Measurements from ENCODE around the gene MYO3B. TPM values are rescaled to one million over a fixed set of nuclear protein-coding genes. Genes with fewer than 3 reads are reported as not detected.

Gene MYO3B
- total RNA-seq, 2 donors from 2014 or later, result 0.26 to 0.79 TPM

DNA sequence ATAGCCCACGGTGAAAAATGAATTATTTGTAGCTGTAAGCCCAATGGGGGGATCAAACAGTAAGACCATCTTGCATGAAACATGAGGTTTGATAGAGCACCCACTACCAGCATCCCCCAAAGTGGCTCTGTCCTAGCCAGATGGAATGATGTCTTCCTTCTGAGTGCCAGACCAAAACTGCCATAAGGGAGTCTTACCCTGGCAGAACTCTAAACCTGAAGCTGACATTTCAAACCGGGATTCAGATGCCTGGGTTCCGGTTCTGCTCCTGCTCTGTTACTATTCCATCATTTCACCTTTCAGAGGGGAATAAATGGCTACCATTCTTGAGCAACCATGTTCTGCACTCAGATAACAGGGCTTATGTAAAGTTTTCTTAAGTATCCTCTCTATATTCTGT lies 67.4 kb downstream of the MYO3B start:
- Mint-ChIP-seq H3K36me3 (ENCODE audit: low read depth) (no peaks in the 10 kb centered on the region), H3K27me3 (peaks cover 48% of the 10 kb centered on the region), H3K27ac (no peak overlapping the region), H3K4me1 (no peaks in the 10 kb centered on the region), H3K9me3 (no peaks in the 10 kb centered on the region), H3K4me3 (no peak overlapping the region)
- no peak for ATAC-seq (replicated peaks)

DNA sequence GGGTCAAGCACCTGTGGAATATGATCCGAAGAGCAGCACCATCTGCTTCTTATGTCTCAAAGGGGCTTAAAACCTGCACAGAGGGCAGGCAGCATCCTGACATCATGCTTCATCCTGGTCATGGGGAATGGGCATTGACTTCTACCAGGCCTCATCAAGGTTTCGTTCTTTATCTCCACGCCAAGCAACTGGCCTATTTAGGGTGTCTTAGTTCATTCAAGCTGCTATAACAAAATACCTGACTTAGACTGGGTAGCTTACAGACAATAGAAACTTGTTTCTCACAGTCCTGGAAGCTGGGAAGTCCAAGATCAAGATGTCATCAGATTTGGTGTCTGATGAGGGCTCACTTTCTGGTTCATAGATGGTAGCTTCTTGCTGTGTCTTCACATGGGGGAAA lies 69.4 kb downstream of the MYO3B start:
- no peaks in the 10 kb centered on the region for H3K36me3 Mint-ChIP-seq (ENCODE audit: low read depth)
- H3K27me3 Mint-ChIP-seq, result peaks cover 35% of the 10 kb centered on the region
- H3K9me3 Mint-ChIP-seq, result no peaks in the 10 kb centered on the region
- no peaks in the 10 kb centered on the region for H3K4me1 Mint-ChIP-seq
- H3K4me3 Mint-ChIP-seq, result no peak overlapping the region
- ATAC-seq (replicated peaks), result no peak
- no peak overlapping the region for H3K27ac Mint-ChIP-seq

DNA sequence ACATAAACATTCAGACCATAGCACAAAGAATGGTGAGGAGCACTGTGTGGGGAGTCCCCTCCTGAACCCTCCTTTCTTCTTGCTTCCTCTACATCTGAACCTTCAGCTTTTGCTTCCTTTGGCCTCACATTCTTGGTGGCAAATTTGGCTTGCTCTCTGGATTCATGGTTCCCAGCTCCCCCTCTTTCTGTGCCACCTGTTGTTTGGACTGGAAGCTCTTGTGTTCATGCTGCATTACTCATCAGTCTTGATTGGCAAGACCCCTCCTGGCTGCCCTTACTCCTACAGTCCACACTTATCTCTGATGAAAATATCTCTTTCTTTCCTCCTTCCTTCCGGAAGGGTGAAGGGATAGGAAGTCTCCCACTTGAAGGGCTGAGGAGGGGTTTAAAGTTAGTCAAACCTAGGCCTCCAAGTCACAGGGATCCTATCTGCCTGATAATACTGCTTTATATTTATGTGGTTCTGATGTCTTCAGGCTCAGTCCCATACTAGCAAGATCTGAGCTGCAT lies 70.0 kb downstream of the MYO3B start:
- H3K27ac Mint-ChIP-seq, result no peak overlapping the region

DNA sequence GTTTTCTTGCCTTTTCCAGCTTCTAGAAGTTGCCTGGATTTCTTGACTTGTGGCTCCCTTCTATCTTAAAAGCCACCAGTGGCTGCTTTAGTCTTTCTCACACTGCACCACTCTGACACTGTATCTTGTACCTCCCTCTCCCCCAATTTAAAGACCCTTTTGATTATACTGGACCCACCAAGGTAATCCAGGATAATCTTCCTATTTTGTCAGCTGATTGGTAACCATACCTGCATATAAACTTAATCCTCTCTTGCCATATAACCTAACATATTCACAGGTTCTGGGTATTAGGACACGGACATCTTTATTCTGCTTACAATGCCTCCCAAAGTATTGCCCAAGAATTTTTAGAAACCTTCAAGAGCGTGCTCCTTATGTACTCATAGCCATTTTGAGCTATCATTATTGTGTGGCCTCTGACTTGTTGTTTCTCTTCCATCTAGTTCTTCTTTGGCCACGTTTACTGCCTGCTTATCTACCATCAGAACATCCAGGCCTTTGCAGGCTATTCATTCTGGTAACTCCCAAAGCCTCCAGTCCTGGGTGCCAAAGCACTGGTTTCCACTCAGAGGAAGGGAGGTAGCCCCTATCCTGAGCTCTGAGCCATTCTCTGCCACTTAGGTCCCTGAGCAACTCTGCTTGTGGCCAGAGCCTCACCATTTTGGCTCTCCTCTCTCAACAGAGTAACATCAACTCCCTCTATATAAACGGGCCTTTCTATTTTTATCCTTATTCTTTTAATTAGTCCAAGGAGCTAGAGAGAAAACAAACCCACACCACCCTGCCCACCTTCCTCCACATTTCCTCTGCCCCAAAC lies 70.8 kb downstream of the MYO3B start:
- H3K27me3 Mint-ChIP-seq, result peaks cover 37% of the 10 kb centered on the region
- ATAC-seq (replicated peaks), result no peak
- no peaks in the 10 kb centered on the region for H3K36me3 Mint-ChIP-seq (ENCODE audit: low read depth)
- H3K4me3 Mint-ChIP-seq, result no peak overlapping the region
- H3K27ac Mint-ChIP-seq, result no peak overlapping the region
- peaks cover 4% of the 10 kb centered on the region for H3K9me3 Mint-ChIP-seq
- H3K4me1 Mint-ChIP-seq, result no peaks in the 10 kb centered on the region

More for the DNA sequence above, 70.0 kb downstream of the MYO3B start:
- Mint-ChIP-seq H3K4me1 (no peaks in the 10 kb centered on the region), H3K27me3 (peaks cover 37% of the 10 kb centered on the region), H3K36me3 (ENCODE audit: low read depth) (no peaks in the 10 kb centered on the region), H3K9me3 (peaks cover 2% of the 10 kb centered on the region), H3K4me3 (no peak overlapping the region)
- ATAC-seq (replicated peaks), result no peak

DNA sequence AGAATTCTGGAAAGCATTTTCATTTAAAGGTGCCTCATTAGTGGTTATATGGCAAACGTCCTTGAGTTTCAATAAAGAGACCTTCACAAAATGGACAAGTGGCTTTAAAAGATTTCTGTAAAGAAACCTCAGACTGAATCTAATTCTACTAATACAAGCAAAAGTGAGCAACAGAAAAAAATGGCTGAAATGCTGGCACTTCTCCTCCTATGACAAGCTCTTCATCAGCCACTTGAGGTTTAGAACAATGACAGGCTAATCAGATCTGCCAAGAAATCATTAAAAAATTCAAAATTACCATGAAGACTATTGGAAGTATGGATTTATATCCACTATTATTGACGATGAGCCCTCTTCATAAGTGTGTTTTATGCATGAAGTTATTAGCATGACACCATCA lies 71.8 kb downstream of the MYO3B start:
- H3K36me3 Mint-ChIP-seq (ENCODE audit: low read depth), result no peaks in the 10 kb centered on the region
- peaks cover 30% of the 10 kb centered on the region for H3K27me3 Mint-ChIP-seq
- peaks cover 4% of the 10 kb centered on the region for H3K9me3 Mint-ChIP-seq
- H3K27ac Mint-ChIP-seq, result no peak overlapping the region
- H3K4me3 Mint-ChIP-seq, result no peak overlapping the region
- H3K4me1 Mint-ChIP-seq, result no peaks in the 10 kb centered on the region
- ATAC-seq (replicated peaks), result no peak

DNA sequence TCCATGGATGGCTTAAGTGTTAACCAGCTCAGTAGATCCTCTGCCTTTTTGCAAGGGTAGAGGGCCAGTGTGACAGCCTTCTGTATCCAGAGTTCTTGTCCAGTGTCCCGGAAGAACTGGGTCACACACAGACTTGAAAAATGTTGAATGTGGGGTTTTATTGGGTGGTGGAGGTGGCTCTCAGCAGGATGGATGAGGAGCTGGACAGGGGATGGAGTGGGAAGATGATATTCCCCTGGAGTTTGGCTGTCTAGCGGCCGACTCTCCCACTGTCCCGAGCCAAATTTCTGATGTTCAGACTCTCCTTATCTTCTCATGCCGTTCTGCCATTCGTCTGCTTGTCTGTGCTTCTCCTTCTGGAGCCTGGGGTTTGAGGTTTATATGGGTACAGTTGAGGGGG lies 72.6 kb downstream of the MYO3B start:
- H3K36me3 Mint-ChIP-seq (ENCODE audit: low read depth), result no peaks in the 10 kb centered on the region

DNA sequence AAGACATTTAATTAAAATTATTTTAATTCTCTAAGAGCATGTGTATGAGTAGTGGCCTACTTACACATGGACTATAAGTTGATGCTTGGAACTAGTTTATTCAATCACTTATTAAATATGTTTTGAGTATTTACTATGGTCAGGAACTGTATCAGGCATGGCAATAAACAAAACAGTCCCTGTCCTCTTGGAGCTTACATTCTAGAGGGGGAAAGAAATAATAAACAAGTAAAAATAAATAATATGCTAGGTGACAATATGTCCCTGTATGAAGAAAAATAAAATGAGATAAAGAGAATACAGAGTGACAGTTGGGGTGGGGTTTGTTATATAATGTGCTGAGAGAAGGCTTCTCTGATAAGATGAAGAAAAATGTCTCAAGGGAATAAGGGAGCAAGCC lies 74.5 kb downstream of the MYO3B start:
- no peak for ATAC-seq (replicated peaks)
- peaks cover 31% of the 10 kb centered on the region for H3K27me3 Mint-ChIP-seq
- H3K36me3 Mint-ChIP-seq (ENCODE audit: low read depth), result no peaks in the 10 kb centered on the region
- H3K4me3 Mint-ChIP-seq, result no peak overlapping the region
- H3K27ac Mint-ChIP-seq, result no peak overlapping the region
- no peaks in the 10 kb centered on the region for H3K4me1 Mint-ChIP-seq
- peaks cover 4% of the 10 kb centered on the region for H3K9me3 Mint-ChIP-seq

More for the DNA sequence above, 72.6 kb downstream of the MYO3B start:
- H3K27me3 Mint-ChIP-seq, result peaks cover 32% of the 10 kb centered on the region
- no peak overlapping the region for H3K4me3 Mint-ChIP-seq
- H3K4me1 Mint-ChIP-seq, result no peaks in the 10 kb centered on the region
- no peak for ATAC-seq (replicated peaks)
- no peak overlapping the region for H3K27ac Mint-ChIP-seq
- peaks cover 4% of the 10 kb centered on the region for H3K9me3 Mint-ChIP-seq

DNA sequence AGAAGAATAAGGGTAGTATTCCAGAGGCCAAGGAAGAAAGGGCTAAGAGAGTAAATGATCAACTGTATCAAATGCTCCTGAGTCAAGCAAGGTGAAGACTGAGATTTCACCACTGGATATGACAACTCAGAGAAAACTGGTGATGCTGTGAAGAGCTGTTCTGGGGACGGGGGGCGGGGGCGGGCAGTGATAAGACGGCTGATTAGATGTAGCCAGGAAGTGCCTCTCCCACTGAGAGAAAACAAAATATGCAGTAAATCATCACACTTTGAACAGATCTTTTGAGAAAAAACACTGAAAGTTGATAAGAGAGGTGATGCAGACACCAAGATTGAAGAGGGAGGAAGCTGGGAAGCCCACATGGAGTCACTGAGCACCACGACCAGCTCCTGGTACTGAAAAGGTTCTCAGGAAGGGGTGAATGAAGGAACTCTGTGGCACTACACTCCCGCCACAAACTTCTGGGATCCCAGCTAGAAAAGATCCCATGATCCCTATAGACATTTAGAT lies 75.8 kb downstream of the MYO3B start:
- H3K4me1 Mint-ChIP-seq, result no peaks in the 10 kb centered on the region
- peaks cover 23% of the 10 kb centered on the region for H3K27me3 Mint-ChIP-seq
- no peaks in the 10 kb centered on the region for H3K36me3 Mint-ChIP-seq (ENCODE audit: low read depth)
- peaks cover 4% of the 10 kb centered on the region for H3K9me3 Mint-ChIP-seq
- no peak for ATAC-seq (replicated peaks)
- no peak overlapping the region for H3K4me3 Mint-ChIP-seq
- H3K27ac Mint-ChIP-seq, result no peak overlapping the region

DNA sequence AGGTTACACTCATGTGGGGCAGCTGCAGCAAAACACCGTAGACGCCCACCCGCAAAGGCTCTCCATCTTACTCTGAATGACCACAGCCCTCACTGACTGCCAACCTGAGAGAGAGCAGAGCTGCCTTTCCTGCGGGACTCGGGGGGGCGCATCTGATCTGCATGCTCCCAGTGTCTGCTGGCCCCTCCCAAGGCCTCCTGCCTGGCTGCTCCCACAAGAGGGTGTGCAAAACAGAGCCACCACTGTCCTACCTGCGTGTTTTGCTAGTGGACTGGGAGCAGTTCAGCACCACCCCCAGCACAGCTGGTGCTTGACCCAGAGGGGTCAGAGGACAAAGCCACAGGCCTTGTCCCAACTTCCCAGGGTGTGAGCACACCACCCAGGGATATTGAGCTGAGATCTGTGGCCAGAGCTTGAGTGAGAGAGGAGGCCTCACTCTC lies 76.4 kb downstream of the MYO3B start:
- peaks cover 20% of the 10 kb centered on the region for H3K27me3 Mint-ChIP-seq
- ATAC-seq (replicated peaks), result no peak
- H3K9me3 Mint-ChIP-seq, result peaks cover 4% of the 10 kb centered on the region
- H3K4me3 Mint-ChIP-seq, result no peak overlapping the region
- H3K36me3 Mint-ChIP-seq (ENCODE audit: low read depth), result no peaks in the 10 kb centered on the region
- no peak overlapping the region for H3K27ac Mint-ChIP-seq
- H3K4me1 Mint-ChIP-seq, result no peaks in the 10 kb centered on the region

DNA sequence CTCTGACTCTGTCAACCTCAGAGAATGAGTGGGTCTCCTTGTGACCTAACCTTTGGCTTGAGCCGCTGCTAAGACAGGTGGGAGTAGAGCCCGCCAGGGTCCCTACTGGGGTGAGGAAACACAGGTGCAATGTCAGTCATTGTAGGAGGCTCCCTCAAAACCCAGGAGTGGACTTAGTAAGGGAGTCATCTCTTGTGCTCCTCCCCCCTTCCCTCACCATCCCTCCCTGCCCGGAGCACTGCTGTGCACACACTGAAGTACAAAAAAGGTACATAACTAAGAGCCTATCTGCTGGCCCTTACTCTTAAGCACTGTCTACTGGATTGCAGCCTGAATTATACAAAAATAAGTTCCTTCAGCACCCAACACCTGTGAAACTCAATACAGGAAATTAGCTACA lies 77.2 kb downstream of the MYO3B start:
- Mint-ChIP-seq H3K27me3 (peaks cover 20% of the 10 kb centered on the region), H3K9me3 (peaks cover 5% of the 10 kb centered on the region), H3K4me1 (no peaks in the 10 kb centered on the region), H3K36me3 (ENCODE audit: low read depth) (no peaks in the 10 kb centered on the region), H3K4me3 (no peak overlapping the region), H3K27ac (no peak overlapping the region)
- ATAC-seq (replicated peaks), result no peak

DNA sequence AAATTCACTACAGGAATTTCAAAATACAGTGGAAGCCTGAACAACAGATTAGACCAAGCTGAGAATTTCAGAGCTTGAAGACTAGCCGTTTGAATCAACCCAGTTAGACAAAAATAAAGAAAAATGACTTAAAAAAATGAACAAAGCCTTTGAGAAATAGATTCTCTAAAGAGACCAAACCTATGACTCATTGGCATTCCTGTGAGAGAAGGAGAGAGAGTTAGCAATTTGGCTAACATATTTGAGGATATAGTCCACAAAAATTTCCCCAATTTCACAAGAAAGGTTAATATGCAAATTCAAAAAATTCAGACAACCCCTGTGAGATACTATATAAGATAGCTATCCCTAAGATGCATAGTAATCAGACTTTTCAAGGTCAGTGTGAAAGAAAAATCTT lies 78.0 kb downstream of the MYO3B start:
- no peak for ATAC-seq (replicated peaks)
- peaks cover 11% of the 10 kb centered on the region for H3K9me3 Mint-ChIP-seq
- H3K27me3 Mint-ChIP-seq, result peaks cover 20% of the 10 kb centered on the region
- H3K36me3 Mint-ChIP-seq (ENCODE audit: low read depth), result no peaks in the 10 kb centered on the region
- H3K27ac Mint-ChIP-seq, result no peak overlapping the region
- H3K4me3 Mint-ChIP-seq, result no peak overlapping the region
- H3K4me1 Mint-ChIP-seq, result no peaks in the 10 kb centered on the region

DNA sequence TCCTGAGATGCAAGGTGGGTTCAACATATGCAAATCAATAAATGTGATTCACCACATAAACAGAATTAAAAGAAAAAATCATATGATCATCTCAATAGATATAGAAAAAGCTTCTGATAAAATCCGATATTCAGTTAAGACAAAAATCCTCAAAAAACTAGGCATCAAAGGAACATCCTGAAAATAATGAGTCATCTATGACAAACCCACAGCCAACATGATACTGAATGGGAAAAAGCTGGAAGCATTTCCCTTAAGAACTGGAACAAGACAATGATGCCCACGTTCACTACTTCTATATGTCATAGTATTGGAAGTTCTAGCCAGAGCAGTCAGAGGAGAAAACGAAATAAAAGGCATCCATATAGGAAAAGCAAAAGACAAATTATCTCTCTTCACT lies 80.4 kb downstream of the MYO3B start:
- Mint-ChIP-seq H3K9me3 (peaks cover 12% of the 10 kb centered on the region), H3K27ac (no peak overlapping the region), H3K27me3 (peaks cover 9% of the 10 kb centered on the region), H3K4me3 (no peak overlapping the region), H3K4me1 (no peaks in the 10 kb centered on the region), H3K36me3 (ENCODE audit: low read depth) (no peaks in the 10 kb centered on the region)
- no peak for ATAC-seq (replicated peaks)

DNA sequence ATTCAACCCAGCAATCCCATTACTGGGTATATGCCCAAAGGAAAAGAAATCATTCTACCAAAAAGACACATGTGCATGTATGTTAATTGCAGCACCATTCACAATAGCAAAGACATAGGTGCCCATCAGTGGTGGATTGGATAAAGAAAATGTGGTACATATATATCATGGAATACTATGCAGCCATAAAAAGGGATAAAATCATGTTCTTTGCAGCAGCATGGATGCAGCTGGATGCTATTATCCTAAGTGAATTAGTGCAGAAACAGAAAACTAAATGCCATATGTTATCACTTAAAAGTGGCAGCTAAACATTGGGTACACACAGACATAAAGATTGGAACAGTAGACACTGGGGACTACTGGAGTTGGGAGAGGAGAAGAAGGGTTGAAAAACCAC lies 82.2 kb downstream of the MYO3B start:
- H3K27ac Mint-ChIP-seq, result no peak overlapping the region

DNA sequence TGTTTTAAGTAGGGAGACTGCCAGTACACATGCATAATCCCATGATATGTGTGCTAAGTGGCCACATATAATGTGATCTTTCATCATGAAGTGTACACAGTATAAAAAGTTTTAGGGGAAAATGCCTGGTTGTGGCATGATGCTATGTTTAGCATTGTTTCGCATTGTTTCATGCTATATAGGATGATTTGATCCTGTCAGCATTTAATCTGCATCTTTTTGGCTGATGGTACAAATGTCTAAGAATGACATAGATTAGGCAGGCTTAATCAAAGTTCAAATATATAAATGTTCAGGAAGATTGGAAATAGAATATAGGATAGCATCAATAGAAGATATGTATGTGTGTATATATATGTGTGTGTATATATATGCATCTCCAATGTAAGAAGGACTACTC lies 83.6 kb downstream of the MYO3B start:
- Mint-ChIP-seq H3K36me3 (ENCODE audit: low read depth) (no peaks in the 10 kb centered on the region), H3K9me3 (peaks cover 12% of the 10 kb centered on the region), H3K27ac (no peak overlapping the region), H3K4me3 (no peak overlapping the region), H3K4me1 (no peaks in the 10 kb centered on the region), H3K27me3 (peaks cover 4% of the 10 kb centered on the region)
- no peak for ATAC-seq (replicated peaks)

More for the DNA sequence above, 82.2 kb downstream of the MYO3B start:
- Mint-ChIP-seq H3K4me1 (no peaks in the 10 kb centered on the region), H3K9me3 (peaks cover 12% of the 10 kb centered on the region), H3K4me3 (no peak overlapping the region), H3K27me3 (peaks cover 8% of the 10 kb centered on the region), H3K36me3 (ENCODE audit: low read depth) (no peaks in the 10 kb centered on the region)
- no peak for ATAC-seq (replicated peaks)

DNA sequence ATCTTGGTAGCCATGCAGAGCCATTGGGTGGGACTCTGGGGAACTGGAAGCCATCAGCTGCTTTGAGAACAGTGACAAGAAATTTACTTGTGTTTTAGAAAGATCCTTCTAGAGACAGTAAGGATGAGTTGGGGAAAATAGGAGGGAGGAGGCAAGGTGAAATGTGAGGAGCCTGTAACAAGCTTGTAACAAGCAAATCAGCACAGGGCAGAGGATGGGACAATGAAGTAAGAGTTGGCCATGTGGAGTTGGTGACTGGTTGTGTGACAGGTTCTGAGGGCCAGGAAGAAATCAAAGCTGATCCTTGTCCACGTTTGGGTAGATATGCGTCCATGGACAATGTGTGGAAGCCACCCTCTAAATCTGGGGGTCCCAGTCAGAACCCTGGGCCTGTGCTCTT lies 84.4 kb downstream of the MYO3B start:
- Mint-ChIP-seq H3K4me3 (no peak overlapping the region), H3K27ac (no peak overlapping the region), H3K9me3 (peaks cover 12% of the 10 kb centered on the region), H3K4me1 (no peaks in the 10 kb centered on the region), H3K36me3 (ENCODE audit: low read depth) (no peaks in the 10 kb centered on the region), H3K27me3 (peaks cover 4% of the 10 kb centered on the region)
- ATAC-seq (replicated peaks), result no peak
